GM10266 (cell line): Measurements from ENCODE around the gene CFAP65.

Experiments used
- DNase-seq: peaks from one replicate; pipeline ENCODE4 v3.0.0; 2012; ENCODE audit errors: extremely low spot score
- TF ChIP-seq, protein P1 (sequence below): IDR thresholded peaks from 2 replicates; pipeline ENCODE4 v1.5.1; 2012; ENCODE audit warnings: mild to moderate bottlenecking, low read depth; ENCODE audit not compliant: control insufficient read depth, insufficient read depth; ENCODE audit errors: missing control alignments

CFAP65 gene

DNA sequence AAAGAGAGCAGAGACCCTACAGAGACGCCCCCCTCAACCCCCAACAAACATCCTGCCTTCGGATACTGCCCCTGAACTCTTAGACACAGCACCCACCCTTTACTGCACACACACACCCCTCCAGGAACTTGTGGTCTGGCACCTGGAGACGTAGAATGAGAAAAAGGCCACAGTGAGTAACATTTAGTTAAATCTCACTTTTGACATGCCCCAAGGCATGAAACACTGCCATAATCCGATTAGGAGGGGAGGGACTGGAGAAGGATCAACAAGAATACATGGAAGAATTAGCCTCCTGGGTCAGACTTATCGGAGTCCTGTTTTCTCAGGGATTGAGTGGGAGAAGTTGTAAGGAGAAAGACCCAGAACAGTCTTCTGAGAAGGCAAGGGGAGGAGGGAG lies 77.7 kb downstream of the CFAP65 start:
- no peak for DNase-seq
- TF ChIP-seq, protein P1, sequence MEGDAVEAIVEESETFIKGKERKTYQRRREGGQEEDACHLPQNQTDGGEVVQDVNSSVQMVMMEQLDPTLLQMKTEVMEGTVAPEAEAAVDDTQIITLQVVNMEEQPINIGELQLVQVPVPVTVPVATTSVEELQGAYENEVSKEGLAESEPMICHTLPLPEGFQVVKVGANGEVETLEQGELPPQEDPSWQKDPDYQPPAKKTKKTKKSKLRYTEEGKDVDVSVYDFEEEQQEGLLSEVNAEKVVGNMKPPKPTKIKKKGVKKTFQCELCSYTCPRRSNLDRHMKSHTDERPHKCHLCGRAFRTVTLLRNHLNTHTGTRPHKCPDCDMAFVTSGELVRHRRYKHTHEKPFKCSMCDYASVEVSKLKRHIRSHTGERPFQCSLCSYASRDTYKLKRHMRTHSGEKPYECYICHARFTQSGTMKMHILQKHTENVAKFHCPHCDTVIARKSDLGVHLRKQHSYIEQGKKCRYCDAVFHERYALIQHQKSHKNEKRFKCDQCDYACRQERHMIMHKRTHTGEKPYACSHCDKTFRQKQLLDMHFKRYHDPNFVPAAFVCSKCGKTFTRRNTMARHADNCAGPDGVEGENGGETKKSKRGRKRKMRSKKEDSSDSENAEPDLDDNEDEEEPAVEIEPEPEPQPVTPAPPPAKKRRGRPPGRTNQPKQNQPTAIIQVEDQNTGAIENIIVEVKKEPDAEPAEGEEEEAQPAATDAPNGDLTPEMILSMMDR, result no peak

DNA sequence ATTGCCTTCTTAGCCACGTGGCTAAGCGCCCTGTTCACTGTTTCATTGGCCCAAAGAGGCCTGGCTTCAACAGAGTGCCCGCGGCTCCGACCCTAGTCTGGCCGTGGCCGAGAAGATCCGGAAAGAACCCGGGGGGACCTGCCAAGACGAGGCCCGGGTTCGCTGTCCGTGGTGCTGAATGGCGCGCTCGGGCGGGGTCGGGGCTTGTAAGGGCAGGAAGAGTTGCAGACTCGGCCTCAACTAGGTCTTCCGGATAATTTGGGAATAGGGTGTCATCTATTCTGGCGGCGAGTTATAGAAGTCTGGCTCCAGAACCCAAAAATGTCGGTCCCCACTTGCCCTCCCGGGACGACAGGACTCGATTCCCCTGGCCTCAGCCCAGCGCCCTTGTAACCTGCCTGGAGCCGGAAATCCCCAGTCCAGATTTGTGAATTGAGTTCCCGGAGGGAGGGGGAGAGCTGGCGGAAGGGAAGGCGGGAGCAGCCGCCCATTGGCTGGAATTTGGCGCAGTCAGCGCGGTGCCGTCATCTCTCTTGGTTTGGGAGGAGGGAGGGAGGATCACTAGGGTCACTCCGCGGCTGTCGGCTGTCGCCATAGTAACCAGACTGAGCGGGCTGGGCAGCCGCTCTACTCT lies 78.3 kb downstream of the CFAP65 start:
- peak; percentile 65 for DNase-seq
- TF ChIP-seq, protein P1, result no peak

DNA sequence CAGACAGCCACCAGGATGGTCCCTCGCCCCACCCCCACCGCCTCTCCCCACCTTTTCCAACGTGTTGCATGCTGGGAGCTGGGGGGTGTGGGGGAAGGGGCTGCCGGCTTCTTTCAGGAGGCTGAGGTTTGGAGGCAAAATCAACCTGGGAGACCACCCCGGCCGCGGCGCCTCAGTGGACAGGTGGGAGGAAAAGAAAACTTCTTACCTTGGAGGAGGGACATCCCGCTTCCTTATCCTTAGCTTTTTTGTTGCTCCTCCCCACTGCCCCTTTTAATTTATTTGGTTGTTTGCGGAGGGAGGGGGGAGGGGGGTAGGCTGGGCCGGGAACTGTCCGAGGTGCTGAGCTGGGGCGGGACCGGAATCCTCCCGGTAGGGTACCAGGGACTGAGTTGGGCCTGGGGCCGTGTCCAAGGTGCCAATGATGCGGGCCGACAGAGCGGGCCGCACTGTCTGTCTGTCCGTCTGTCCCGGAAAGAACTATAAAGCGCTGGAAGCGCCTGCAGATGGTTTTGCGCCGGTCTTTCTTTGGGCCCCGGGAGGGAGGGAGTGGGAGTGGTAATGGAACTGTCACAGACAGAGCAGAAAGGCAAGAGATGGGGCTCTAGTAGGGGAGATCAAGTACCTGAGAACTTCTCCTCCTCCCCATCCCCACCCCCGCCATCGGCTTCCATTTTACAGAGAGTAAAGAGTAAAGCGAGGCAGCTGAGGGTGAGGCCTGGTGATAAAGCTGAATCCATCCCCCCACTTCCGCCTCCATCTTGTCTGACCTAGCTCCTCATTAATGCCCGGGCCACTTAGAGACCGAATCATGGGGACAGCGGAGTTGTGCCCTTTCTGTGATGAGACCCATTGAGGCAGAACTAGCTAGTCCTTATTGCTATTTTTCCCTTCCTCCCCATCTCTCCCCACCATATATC lies 79.4 kb downstream of the CFAP65 start:
- DNase-seq, result peak; percentile 46
- TF ChIP-seq, protein P1, result no peak

DNA sequence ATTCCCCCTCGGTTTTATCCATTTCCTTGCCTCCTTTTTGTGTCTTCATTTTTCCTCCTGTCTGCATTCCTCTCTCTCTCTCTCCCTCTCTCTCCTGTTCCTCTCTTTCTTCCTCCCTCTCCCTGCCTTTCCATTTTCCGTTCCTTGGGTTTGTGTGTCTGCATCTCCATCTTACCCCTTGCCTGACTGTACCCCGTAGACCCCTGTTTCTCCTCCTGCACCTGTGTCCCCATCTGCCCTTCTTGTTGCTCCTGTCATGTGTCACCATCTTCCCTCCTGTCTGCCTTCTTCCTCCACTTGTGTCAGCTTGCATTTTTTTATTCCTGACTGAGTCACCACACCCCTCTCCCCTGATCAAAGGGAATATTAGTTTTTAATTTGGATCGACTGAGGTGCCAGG lies 80.1 kb downstream of the CFAP65 start:
- TF ChIP-seq, protein P1, result no peak
- no peak for DNase-seq

DNA sequence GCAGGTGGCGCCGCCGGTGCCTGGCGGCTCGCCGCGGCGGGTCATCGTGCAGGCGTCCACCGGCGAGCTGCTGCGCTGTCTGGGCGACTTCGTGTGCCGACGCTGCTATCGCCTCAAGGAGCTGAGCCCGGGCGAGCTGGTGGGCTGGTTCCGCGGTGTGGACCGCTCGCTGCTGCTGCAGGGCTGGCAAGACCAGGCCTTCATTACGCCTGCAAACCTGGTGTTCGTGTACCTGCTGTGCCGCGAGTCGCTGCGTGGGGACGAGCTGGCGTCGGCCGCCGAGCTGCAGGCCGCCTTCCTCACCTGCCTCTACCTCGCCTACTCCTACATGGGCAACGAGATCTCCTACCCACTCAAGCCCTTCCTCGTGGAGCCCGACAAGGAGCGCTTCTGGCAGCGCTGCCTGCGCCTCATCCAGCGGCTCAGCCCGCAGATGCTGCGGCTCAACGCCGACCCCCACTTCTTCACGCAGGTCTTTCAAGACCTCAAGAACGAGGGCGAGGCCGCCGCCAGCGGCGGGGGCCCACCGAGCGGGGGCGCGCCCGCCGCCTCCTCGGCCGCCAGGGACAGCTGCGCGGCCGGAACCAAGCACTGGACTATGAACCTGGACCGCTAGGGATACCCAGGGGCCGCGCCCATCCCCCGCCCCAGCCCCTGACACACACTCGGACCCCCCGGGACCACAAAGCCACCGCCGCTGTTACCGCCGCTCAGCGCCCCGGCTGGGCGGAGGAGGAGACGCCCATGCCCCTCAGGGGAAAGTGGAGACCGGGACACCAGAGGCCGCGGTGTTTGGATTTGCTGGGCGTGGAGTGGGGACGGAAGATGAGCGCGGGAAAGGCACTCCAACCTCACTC lies 80.8 kb downstream of the CFAP65 start:
- DNase-seq, result peak; percentile 38

DNA sequence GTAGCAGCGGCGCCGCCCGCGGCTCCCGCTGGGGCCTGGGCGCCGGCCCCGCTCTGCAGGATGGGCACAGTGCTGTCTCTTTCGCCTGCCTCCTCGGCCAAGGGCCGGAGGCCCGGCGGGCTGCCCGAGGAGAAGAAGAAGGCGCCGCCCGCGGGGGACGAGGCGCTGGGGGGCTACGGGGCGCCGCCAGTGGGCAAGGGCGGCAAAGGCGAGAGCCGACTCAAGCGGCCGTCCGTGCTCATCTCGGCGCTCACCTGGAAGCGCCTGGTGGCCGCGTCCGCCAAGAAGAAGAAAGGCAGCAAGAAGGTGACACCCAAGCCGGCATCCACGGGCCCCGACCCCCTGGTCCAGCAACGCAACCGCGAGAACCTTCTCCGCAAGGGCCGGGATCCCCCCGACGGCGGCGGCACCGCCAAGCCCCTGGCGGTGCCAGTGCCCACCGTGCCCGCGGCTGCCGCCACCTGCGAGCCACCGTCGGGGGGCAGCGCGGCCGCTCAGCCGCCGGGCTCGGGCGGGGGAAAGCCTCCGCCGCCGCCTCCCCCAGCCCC lies 81.5 kb downstream of the CFAP65 start:
- DNase-seq, result no peak
- TF ChIP-seq, protein P1, result no peak

More for the DNA sequence above, 80.8 kb downstream of the CFAP65 start:
- TF ChIP-seq, protein P1, result no peak
